ENCODE measurements around the gene PAPOLA.

Gene PAPOLA

DNA sequence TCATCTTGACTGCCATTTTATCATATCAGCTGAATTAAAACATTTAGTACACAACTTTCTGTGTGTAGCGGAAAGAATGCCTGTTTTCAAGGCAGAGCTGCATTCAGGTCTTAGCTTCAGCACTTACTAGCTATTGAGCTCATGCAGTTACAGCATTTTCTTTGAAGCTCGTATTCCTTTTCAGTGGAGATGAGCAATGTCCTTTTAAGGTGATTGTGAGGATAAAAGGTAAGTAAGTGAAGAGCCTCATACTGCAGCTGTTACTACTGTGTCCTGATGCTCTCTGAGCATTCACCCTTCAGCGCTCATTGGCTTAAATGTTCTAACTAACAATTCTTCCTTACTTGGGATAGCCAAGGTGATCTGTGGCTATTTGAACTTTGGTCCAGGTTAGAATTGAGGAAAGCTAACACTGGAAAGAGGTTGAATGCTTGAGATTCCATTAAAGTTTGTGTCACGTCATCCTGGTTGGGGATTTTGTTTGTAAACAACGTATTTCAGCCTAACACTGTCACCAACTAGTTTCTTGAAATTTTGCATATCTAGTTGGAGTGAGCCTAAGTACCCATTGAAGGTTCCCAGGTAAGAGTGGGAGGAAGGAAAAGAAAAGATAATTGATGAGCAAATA, 71.4 kb downstream of the PAPOLA start:
- H3K4me1 ChIP-seq (ENCODE audit: low read length): no peaks in the 10 kb centered on the region
- no peak overlapping the region for H3K27ac ChIP-seq (ENCODE audit: low read length)
- no peak overlapping the region for H3K4me2 ChIP-seq (ENCODE audit: low read length)
- H3K27me3 ChIP-seq (ENCODE audit: low read depth, low read length): no peaks in the 10 kb centered on the region
- no peak overlapping the region for H2AFZ ChIP-seq (ENCODE audit: low read depth, low read length)
- TF ChIP-seq, protein P1, sequence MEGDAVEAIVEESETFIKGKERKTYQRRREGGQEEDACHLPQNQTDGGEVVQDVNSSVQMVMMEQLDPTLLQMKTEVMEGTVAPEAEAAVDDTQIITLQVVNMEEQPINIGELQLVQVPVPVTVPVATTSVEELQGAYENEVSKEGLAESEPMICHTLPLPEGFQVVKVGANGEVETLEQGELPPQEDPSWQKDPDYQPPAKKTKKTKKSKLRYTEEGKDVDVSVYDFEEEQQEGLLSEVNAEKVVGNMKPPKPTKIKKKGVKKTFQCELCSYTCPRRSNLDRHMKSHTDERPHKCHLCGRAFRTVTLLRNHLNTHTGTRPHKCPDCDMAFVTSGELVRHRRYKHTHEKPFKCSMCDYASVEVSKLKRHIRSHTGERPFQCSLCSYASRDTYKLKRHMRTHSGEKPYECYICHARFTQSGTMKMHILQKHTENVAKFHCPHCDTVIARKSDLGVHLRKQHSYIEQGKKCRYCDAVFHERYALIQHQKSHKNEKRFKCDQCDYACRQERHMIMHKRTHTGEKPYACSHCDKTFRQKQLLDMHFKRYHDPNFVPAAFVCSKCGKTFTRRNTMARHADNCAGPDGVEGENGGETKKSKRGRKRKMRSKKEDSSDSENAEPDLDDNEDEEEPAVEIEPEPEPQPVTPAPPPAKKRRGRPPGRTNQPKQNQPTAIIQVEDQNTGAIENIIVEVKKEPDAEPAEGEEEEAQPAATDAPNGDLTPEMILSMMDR (IDR thresholded peaks at IDR 0.05; ENCODE audit: low read depth, low read length): no peak
- TF ChIP-seq EZH2phosphoT487 (IDR thresholded peaks at IDR 0.05; ENCODE audit: low read depth): no peak
- no peaks in the 10 kb centered on the region for H4K20me1 ChIP-seq (ENCODE audit: insufficient read depth, low read length)
- H3K9ac ChIP-seq (ENCODE audit: low read length): no peak overlapping the region
- no peaks in the 10 kb centered on the region for H3K9me3 ChIP-seq (ENCODE audit: insufficient read depth, low read length)
- H3K4me3 ChIP-seq (ENCODE audit: low read length): no peak overlapping the region
- peaks cover 30% of the 10 kb centered on the region for H3K36me3 ChIP-seq (replicated peaks; ENCODE audit: low read depth, low read length)
- H3K79me2 ChIP-seq (ENCODE audit: low read length): no peaks in the 10 kb centered on the region

DNA sequence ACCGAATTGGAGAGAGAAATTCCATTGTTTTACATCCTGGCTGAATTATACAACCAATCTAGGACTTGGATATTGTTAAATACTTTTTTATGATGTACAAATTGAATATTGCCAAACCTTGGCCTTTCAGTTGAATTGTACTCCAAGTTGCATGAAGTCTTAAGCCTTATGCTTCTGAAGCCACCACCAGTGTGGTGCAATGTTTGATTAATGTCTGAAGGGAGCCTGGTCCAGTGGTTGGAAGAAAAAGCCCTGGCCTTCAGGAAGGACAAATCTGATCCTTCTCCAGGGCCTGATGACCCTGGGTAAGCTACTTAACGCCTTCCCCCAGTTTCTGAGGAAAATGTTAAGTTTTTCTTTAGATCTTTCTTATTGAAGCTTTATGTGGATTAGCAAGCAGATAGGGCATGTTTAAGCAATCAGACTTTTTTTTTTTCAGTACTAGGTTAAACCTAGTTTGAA, 72.0 kb downstream of the PAPOLA start:
- Histone ChIP-seq H4K20me1 (ENCODE audit: insufficient read depth, low read length) (no peaks in the 10 kb centered on the region), H3K79me2 (ENCODE audit: low read length) (no peaks in the 10 kb centered on the region), H3K4me3 (ENCODE audit: low read length) (no peak overlapping the region), H3K36me3 (replicated peaks; ENCODE audit: low read depth, low read length) (peaks cover 30% of the 10 kb centered on the region), H3K9me3 (ENCODE audit: insufficient read depth, low read length) (no peaks in the 10 kb centered on the region), H3K27me3 (ENCODE audit: low read depth, low read length) (no peaks in the 10 kb centered on the region), H3K4me2 (ENCODE audit: low read length) (no peak overlapping the region), H3K27ac (ENCODE audit: low read length) (no peak overlapping the region), H3K9ac (ENCODE audit: low read length) (no peak overlapping the region), H2AFZ (ENCODE audit: low read depth, low read length) (no peak overlapping the region), H3K4me1 (ENCODE audit: low read length) (no peaks in the 10 kb centered on the region)
- TF ChIP-seq, protein P1 (IDR thresholded peaks at IDR 0.05; ENCODE audit: low read depth, low read length): no peak

DNA sequence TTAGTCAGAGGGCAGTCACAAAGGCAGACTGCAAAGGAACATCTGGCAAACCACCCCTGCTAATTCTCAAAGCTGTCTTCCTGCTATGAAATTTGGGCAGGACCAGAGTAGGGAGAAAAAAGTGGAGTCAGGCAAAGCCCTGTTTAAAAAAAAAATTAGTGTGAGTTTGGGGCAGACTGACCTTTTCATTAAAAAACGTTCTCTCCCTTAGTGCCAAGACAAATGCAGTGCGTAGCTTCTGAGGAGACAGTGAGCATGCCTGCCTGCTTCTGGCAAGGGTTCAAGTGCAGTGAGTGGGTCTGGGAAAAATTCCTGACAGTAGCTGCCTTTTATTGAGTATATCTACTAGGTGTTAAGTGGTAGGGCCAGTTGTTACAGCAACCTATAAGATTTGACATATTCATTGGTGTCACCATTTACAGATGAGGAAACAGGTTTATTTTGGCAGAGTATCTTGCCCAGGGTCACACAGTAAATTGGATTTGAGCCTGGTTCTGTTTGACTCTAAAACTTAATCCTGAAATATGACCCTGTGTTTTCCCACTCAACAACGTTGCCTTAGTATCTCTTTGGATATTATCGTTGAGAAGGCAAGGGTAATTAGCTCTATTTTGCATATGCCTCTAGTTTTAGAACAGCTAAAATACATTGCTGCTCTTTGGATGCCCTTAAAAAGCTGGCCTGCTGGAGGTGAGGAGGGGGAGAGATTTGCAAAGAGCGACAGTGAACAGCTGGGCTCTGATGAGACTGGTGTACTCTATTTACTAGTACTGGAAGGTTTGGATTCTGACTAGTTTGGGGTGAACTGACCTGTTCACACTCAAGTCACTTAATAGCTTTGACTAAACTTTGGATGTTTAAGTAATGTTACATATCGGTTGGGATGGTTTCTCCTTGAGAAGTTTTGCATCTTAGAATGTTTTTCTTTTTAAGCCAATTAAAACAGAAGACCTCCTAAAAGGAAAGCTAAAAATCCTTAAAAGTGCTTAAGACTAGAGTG, 72.8 kb downstream of the PAPOLA start:
- no peak overlapping the region for H3K4me3 ChIP-seq (ENCODE audit: low read length)
- no peak overlapping the region for H3K27ac ChIP-seq (ENCODE audit: low read length)
- H3K9ac ChIP-seq (ENCODE audit: low read length): no peak overlapping the region

More for the DNA sequence above, 72.8 kb downstream of the PAPOLA start:
- H4K20me1 ChIP-seq (ENCODE audit: insufficient read depth, low read length): no peaks in the 10 kb centered on the region
- no peaks in the 10 kb centered on the region for H3K4me1 ChIP-seq (ENCODE audit: low read length)
- no peak overlapping the region for H3K4me2 ChIP-seq (ENCODE audit: low read length)
- no peaks in the 10 kb centered on the region for H3K79me2 ChIP-seq (ENCODE audit: low read length)
- no peak overlapping the region for H2AFZ ChIP-seq (ENCODE audit: low read depth, low read length)
- no peak for TF ChIP-seq EZH2phosphoT487 (IDR thresholded peaks at IDR 0.05; ENCODE audit: low read depth)
- TF ChIP-seq, protein P1 (IDR thresholded peaks at IDR 0.05; ENCODE audit: low read depth, low read length): no peak
- H3K9me3 ChIP-seq (ENCODE audit: insufficient read depth, low read length): no peaks in the 10 kb centered on the region
- peaks cover 29% of the 10 kb centered on the region for H3K36me3 ChIP-seq (replicated peaks; ENCODE audit: low read depth, low read length)
- no peaks in the 10 kb centered on the region for H3K27me3 ChIP-seq (ENCODE audit: low read depth, low read length)
